GM12874 (cell line): ENCODE measurements around the gene RIMKLA.

Experiments used
- CTCF ChIP-seq: IDR thresholded peaks from 2 replicates; pipeline ENCODE4 v1.5.1; 2011; ENCODE audit warnings: low read depth, mild to moderate bottlenecking, control low read depth, low read length, moderate library complexity; ENCODE audit not compliant: insufficient read depth

The RIMKLA gene

GRCh38 chr1:42336978-42337377 is 43.6 kb upstream of the RIMKLA start:
- no peak for TF ChIP-seq CTCF

- TF ChIP-seq CTCF: no peak
Observed at GRCh38 chr1:42340093-42340492, 40.5 kb upstream of the RIMKLA start.

GRCh38 chr1:42340901-42341300 is 39.7 kb upstream of the RIMKLA start:
- no peak for TF ChIP-seq CTCF

GRCh38 chr1:42343049-42343448 is 37.5 kb upstream of the RIMKLA start:
- TF ChIP-seq CTCF: no peak

- TF ChIP-seq CTCF: no peak
Observed at GRCh38 chr1:42348498-42348897, 32.1 kb upstream of the RIMKLA start.

- TF ChIP-seq CTCF: no peak
Observed at GRCh38 chr1:42350086-42350485, 30.5 kb upstream of the RIMKLA start.

GRCh38 chr1:42358791-42359190 is 21.8 kb upstream of the RIMKLA start:
- no peak for TF ChIP-seq CTCF

GRCh38 chr1:42359466-42359865 is 21.1 kb upstream of the RIMKLA start:
- TF ChIP-seq CTCF: no peak
